ENCODE results near the gene RNF115.
A peak's percentile ranks its signal among the peaks of the same experiment; 100 is the strongest.
"Not testable (repeated sequence)": the region's sequence is repeated elsewhere in the genome, so short reads cannot be mapped to it uniquely, and the experiment has no call there.

The RNF115 gene

GRCh38 chr1:145823565-145824498 is at the start of gene RNF115, which contains the start of gene POLR3C:
TSS of gene RNF115 (minus strand) at chr1:145824095. CDS start at chr1:145823873, 222 bp downstream.
TSS of gene POLR3C (plus strand) at chr1:145824200. CDS start at chr1:145825777, 1,577 bp downstream.
- DNase-seq (ENCODE audit: low read depth in 2 of 2) = peak; percentile 74

GRCh38 chr1:145871994-145872924 is 48.4 kb upstream of the RNF115 start:
- peak; percentile 12 to 22 for DNase-seq (ENCODE audit: low read depth in 2 of 2)

GRCh38 chr1:145868232-145868631 is 44.3 kb upstream of the RNF115 start:
- DNase-seq (ENCODE audit: low read depth in 2 of 2) = no peak

GRCh38 chr1:145863282-145864018 is 39.6 kb upstream of the RNF115 start:
- no peak for DNase-seq (ENCODE audit: low read depth in 2 of 2)

GRCh38 chr1:145859491-145860023 is 35.7 kb upstream of the RNF115 start:
- peak; percentile 58 to 70 for DNase-seq (ENCODE audit: low read depth in 2 of 2)

- DNase-seq (ENCODE audit: low read depth in 2 of 2) = peak; percentile 60 to 79
Observed at GRCh38 chr1:145858901-145859490, 35.1 kb upstream of the RNF115 start, which contains the start of gene PIAS3. TSS of gene PIAS3 (minus strand) at chr1:145859081. CDS start at chr1:145858990, 91 bp downstream.

GRCh38 chr1:145858238-145858900 is 34.5 kb upstream of the RNF115 start:
- DNase-seq (ENCODE audit: low read depth in 2 of 2) = peak; percentile 16 to 61

- no peak for DNase-seq (ENCODE audit: low read depth in 2 of 2)
Observed at GRCh38 chr1:145857170-145857569, 33.3 kb upstream of the RNF115 start.

- DNase-seq (ENCODE audit: low read depth in 2 of 2) = no peak
Observed at GRCh38 chr1:145855426-145855948, 31.6 kb upstream of the RNF115 start.

- no peak for DNase-seq (ENCODE audit: low read depth in 2 of 2)
Observed at GRCh38 chr1:145849356-145850160, 25.7 kb upstream of the RNF115 start.

- DNase-seq (ENCODE audit: low read depth in 2 of 2) = no peak
Observed at GRCh38 chr1:145847827-145848226, 23.9 kb upstream of the RNF115 start.

- DNase-seq (ENCODE audit: low read depth in 2 of 2) = no peak
Observed at GRCh38 chr1:145846201-145846612, 22.3 kb upstream of the RNF115 start.

GRCh38 chr1:145845514-145846161 is 21.7 kb upstream of the RNF115 start, which contains the start of gene NUDT17:
TSS of gene NUDT17 (plus strand) at chr1:145845630. CDS start at chr1:145845641, 11 bp downstream.
- DNase-seq (ENCODE audit: low read depth in 2 of 2) = peak; percentile 69 to 74

GRCh38 chr1:145845144-145845513 is 21.2 kb upstream of the RNF115 start:
- DNase-seq (ENCODE audit: low read depth in 2 of 2) = no peak

- no peak for DNase-seq (ENCODE audit: low read depth in 2 of 2)
Observed at GRCh38 chr1:145843031-145843430, 19.1 kb upstream of the RNF115 start.

- DNase-seq (ENCODE audit: low read depth in 2 of 2) = no peak
Observed at GRCh38 chr1:145837656-145838055, 13.8 kb upstream of the RNF115 start.

- DNase-seq (ENCODE audit: low read depth in 2 of 2) = not testable (repeated sequence)
Observed at GRCh38 chr1:145830810-145831209, 6.9 kb upstream of the RNF115 start.

- DNase-seq (ENCODE audit: low read depth in 2 of 2) = no peak
Observed at GRCh38 chr1:145828367-145829026, 4.6 kb upstream of the RNF115 start.

Measured in stimulated activated CD4-positive, alpha-beta T cell treated with anti-CD3 and anti-CD28 coated beads, Interleukin-1b, Interleukin-23, amount 100 ng/mL, for 4 hours (primary cell).